Measurements from ENCODE around the gene PCDH18.
"Not testable (repeated sequence)": the region's sequence is repeated elsewhere in the genome, so short reads cannot be mapped to it uniquely, and the experiment has no call there.

The PCDH18 gene

DNA sequence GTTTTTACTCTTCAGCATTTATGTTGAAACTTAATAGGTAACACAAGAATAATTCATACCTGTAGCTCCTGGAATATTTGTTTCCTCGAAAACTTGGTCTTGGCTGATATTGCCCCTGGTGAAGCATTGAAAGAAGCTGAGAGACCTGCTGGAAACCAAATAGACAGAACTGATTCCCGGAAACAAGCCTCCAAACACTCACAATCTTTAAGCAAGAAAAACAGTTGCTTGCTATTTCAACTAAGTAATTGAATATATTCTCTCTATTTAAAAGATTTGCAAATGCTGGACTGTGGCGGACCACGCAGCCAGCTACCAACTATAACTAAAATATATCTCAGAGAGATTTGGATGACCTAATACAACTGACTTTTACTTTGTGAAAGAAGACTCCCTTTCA is 3.6 kb downstream of the PCDH18 start:
- DNase-seq: no peak

DNA sequence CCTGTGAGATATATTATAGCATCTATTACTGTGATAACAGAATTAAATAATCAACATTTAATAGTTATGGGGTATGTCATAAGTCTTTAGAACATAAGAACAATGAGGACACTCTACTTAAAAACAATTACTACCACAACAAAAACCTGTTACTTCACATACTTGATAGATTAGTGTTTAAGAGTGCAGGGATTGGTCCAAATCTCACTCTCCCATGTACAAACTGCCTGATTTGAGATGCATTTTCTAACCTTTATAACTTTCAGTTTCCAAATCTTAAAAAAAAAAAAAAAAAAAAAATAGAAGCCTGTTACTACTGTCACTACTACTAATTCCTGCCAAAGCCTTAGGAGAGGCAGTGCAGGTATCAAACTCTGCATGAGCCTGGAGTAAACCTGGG is 5.6 kb downstream of the PCDH18 start:
- DNase-seq: no peak

DNA sequence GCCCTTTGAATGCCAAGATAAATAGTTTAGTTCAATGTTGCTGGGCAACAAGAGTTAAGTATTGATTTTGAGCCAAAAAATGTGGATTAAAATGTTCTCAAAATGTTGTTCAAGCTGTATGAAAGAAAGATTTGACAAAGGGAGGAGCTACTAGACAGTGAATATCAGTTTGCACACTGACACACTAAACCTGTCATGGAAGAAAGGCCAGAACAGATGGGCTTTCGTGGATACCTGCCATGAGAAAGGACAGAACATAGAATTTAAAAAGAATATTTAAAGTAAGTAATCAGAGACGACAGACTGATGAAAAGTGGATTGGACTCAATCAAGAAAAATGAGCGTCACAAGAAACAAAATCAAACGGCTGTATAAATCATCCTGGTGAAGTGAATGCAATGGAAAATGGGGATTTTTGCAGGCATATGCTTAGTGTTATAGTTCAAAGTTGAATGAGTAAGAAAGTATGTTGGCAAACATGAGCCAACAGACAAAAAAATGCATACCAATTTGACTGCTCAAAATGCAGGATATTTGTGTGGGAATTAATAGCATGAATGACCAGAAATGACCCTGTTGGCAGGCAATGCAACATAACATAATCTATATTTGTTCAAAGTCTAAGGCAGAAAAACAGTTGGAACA is 7.4 kb downstream of the PCDH18 start:
- DNase-seq: no peak

DNA sequence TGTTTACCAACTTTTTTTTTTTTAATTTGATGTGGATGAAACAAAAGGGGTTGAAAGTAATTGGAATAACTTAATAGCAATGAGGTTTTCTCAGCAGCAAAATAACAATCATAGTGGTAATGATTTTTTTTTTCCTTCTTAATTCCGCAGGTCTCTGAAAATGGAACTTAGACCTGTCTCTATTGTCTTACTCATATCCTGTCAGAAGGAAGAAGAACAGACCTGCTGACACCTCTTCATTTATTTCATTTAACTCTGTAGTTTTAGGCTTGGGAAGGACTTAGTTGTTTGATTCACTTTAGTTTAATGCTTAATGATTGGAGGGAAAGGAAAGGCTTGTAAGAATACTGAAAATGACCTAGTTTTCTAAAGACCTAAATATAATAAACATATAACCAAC is 9.0 kb downstream of the PCDH18 start:
- no peak for DNase-seq

DNA sequence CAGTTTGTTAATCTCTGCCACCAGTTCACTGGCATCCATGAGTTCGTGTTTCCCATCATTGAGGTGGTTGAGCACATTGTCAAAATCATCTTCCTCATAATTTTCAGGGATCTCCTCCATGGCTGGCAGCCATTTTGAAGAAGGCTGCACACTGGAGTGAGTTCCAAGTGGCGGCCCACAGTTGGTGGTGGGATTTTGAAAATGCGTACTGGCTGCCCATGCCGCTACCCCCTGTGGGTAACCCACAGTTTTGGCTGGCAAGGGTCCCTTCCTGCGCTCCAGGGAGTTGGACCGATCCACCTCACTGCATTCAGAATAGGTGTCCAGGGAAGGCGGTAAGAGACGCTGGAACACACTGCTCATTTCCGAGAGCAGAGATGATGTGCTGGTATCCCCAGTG is 11.2 kb downstream of the PCDH18 start:
- no peak for DNase-seq

DNA sequence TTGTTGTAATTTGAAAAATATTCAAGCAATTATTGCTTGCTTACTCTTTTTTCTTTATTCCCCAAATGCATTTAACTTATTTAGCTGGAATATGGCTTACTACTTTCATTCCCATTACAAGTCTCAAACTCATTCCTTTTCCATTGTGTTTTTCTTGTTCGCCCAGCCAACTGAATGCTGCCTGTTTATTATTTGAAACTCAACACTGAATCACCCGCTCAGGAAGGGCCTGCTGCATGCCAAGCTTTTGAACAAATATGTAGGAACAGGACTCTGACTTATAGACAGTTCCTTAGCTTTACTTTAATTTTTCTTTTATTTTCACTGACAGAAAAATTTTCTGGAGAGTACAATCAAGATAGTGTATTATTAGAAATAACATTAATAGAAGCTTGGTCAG is 12.9 kb downstream of the PCDH18 start:
- DNase-seq: no peak

DNA sequence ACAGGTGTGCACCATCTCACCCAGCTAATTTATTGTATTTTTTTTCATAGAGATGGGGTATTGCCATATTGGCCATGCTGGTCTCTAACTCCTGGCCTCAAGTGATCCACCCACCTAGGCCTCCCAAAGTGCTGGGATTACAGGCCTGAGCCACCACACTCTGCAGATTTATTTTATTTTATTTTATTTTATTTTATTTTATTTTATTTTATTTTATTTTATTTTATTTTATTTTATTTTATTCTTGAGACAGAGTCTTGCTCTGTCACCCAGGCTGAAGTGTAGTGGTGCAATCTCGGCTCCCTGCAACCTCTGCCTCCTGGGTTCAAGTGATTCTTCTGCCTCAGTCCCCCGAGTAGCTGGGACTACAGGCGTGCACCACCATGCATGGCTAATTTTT is 15.0 kb downstream of the PCDH18 start:
- not testable (repeated sequence) for DNase-seq

DNA sequence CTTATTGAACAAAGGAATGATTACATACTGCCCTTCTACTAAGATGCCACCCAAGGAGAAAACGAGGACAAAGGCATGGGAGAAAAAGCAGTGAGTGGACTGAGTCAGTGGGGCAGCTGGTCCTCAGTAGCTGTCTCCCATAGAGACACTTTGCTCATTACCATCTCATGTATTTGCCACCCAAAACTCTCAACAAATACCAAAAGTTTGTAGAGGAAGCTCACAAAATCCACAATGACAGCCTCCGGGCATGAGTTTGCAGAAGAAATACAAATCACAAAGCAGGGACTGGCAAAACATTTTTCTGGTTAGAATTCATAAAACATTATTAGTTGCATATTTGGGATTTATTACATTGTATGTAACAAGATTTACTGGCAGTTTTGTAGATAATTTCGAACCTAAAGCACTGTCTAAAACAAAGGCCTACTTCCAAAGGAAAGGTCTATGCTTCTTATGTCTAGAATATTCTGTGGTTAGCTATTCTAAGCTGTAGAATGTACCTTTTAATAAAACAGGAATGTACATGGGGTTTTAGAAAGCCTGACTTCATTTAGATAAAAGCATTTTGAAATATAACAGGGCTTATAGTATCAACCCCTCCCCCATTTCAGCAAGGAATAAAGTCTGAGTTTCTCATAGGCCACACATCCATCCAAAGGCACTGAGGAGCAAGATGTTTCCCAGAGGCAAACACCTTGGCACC is 17.7 kb downstream of the PCDH18 start:
- no peak for DNase-seq

DNA sequence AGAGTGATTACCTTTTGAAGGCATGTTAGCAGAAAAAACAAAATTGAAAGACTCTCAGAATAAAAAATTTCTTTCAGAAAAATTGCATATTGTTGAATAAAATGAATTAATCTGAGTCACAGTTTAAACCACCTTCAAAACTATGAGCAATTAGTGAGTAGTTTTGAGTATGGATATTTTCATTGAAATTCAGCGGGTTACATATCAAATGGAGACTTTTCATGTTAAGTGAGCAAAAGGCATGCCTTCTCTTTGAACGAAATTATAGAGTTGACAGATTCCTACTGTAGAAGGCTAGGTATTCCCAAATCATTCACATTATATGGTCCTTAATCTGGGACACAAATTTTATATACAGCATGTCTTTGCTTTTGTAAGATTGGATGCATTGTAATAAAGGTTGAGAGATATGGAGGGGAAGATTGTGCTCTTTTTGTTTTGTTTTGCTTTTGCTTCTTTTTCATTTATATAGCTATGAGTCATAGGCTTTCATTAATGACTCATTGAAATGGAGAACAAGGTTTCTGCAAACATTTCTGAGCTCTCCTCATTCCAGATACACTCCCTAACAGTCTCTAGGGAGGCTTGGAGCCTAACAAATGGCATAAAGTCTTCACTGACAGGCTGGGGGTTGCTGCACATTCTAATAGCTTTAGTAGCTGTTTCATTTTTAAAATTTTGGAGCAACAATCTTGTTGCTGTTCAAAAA is 21.6 kb downstream of the PCDH18 start:
- no peak for DNase-seq

DNA sequence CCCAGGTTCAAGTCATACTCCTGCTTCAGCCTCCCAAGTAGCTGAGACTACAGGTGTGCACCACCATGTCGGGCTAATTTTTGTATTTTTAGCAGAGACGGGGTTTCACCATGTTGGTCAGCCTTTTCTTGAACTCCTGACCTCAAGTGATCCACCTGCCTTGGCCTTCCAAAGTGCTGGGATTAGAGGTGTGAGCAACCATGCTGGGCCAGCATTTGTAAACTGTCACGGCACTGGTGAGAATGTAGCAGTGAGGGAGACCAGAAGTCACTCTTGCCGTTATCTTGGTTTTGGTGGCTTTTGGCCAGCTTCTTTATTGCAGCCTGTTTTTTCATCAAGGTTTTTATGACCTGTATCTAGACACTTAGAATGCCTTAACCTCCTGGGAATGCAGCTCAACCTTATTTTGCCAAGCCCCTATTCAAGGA is 22.4 kb downstream of the PCDH18 start:
- DNase-seq: no peak

DNA sequence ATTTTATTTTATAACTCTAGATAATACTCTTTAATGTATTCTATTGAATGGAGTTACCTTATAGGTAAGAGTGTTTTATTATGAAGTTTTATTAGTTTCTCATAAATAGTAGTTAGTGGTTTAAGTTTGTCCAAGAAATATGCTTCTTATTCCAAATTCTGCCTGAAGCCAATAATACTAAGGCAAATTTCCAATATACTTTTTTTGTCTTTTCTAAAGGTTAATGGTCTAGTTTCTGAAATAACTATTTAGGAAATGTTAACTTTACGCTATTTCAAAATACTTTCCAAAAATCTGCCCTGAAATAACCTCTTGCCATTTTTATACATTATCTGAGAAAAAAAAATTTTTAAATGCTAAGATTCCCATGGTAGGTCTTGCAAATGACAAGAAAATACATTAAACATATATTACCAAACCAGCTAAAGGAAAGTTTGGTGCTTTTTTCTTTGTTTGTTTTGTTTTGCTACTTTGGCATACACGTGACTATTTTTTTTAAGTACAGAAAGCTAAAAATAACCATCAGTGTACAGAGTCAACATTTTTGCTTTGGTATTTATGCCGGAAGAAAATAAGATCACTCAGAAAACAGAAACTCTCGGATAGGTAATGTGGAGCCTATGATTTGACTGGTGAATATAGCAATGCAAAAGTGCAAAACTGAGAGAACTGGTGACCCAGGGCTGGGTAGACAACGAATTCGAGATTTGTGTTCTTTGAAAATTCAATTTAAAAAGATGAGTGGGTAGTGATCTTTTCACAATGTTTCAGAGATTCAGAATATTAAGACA is 29.8 kb downstream of the PCDH18 start:
- DNase-seq: no peak

DNA sequence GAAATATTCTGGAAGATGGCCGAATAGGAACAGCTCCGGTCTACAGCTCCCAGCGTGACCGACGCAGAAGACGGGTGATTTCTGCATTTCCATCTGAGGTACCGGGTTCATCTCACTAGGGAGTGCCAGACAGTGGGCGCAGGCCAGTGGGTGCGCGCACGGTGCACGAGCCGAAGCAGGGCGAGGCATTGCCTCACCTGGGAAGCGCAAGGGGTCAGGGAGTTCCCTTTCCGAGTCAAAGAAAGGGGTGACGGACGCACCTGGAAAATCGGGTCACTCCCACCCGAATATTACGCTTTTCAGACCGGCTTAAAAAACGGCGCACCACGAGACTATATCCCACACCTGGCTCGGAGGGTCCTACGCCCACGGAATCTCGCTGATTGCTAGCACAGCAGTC is 36.0 kb downstream of the PCDH18 start:
- not testable (repeated sequence) for DNase-seq

DNA sequence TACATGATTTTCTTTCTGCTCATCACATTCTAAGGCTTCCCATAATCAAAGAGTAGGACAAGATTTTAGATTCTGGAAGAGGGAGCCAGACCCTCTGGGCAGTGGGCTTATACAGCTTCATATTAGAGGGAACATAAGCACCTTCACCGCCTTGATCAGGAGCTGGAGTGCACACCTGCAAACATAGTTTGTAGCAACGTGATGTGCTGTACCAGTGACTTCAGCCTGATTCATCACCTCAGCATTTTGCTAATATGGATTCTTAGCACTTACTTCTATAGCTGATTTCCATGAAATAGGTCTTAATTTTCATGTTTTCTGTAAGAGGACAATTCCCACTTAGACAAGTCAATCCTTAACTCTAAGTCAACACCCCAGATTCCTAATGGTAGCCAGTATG is 36.7 kb downstream of the PCDH18 start:
- DNase-seq: no peak

DNA sequence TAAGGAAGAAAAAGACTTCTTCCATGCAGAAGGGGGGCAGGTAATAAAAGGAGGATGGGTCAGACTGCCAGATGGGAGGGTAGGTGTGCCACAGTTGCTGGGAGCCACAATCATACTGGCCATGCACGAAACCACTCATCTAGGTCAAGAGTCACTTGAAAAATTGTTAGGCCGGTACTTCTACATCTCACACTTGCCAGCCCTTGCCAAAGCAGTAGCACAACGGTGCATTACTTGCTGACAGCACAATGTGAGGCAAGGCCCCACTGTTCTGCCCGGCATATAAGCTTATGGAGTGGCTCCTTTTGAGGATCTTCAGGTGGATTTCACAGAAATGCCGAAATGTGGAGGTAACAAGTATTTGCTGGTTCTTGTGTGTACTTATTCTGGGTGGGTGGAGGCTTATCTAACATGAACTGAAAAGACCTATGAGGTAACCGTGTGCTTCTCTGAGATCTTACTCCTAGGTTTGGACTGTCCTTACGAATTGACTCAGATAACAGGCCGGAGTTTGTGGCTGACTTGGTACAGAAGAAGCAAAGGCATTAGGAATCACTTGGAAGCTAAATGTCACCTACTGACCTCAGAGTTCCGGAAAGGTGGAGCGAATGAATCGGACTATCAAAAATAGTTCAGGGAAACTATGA is 48.9 kb downstream of the PCDH18 start:
- not testable (repeated sequence) for DNase-seq

DNA sequence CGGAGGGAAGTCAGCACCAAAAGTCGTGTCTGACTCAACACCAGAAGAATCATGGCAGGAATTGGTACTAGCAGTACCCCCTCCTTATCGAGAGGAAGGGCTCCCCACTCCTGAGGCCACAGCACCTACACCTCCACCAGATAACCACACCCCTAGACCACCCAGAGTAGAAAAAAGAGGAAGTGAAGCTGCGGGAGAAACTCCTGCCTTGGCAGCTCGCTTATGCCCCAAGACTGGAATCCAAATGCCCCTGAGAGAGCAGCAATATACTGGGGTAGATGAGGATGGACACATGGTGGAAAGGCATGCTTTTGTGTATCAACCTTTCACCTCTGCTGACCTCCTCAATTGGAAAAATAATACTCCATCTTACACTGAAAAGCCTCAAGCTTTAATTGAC is 52.6 kb downstream of the PCDH18 start:
- DNase-seq: not testable (repeated sequence)

DNA sequence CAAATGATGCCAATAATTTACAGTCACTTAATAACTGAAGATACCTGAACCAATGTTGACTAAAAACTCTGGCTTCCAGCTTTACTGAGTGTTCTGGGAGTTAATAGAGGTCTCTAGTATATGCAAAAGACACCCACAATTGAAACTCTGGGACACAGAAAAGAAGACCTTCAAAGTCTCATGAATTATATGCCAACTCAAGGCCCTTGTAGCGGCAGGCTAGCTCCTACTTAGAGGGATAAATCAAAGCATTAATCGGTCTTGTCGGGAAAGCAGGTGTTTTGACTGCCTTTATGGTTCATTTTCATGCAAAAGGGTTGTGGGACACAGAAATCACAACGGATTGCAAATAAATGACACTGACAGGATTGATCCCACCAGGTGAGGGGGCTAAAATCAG is 55.9 kb downstream of the PCDH18 start:
- DNase-seq: no peak

DNA sequence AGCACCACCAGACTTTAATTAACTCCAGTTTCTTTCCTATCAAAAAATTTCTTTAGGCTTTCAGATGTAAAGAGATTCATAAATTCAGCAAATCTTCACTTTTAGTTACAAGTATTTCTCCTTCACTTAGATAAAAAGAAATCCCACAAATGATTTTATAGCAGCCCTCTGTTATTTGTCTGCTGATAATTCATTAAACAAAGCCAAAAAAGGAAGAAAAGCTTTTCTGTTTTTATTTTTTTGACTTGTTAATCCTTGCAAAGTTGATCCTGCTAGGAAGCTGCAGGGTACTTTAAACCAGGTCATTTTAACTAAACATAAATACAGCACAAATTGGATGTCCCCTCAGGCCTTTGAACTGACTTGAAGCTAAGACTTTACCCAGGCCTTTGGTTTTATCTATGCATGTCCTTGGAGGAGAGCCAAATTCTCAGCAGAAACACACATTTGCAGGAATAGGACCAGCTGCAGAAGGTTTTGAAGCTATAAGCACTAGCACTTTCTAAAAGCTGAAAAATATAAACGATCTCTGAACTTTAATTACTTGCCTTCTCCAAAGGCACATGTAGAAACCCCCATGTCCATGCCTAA is 57.5 kb downstream of the PCDH18 start:
- DNase-seq: no peak

DNA sequence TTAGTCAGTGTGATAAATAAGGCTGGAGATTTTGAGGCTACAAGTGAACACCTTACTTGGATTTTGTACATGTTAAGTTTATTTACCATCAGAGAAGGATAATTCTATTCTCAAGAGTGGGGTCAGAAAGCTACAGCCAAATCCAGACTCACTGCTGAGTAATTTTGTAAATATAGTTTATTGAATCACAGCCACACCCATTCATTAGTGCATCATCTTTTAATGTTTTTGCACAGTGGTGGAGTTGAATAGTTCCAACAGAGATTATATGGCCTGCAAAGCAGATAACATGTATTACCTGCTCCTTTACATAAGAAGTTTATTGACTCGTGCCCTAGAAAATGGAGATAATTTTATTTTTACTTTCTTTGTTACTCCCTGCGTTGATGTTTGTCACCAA is 60.4 kb downstream of the PCDH18 start:
- DNase-seq: no peak

DNA sequence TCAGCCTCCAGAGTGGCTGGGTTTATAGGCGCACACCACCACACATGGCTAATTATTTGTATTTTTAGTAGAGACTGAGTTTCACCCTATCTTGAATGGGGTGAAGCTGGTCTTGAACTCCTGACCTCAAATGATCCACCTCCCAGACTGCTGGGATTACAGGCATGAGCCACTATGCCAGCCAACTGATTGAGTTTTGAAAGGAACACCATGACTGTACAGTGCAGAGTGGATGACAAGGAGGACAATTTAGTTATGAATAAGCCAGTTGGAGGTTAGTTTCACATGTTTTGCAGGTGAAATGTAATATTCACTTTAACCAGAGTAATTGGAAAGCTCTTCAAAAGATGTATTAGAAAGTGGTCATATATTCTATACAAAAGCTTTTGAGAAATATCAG is 60.8 kb downstream of the PCDH18 start:
- no peak for DNase-seq

DNA sequence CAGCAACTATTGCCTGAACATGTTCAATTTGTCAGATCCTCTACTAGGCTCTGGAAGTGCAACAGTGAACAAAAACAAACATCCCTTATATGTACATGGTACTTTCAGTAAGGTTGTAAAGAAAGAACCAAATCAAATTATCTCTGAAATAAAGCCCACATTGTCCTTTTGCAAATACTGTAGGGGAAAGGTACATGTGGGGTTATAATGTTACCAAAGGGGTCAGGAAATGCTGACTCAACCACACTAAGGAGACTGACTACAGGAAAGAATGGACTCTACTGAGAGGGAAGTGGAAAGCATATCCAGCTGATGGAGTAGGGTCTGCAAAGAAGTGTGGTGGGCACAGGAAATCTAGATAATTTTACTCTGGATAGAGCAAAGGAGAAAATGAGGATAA is 61.5 kb downstream of the PCDH18 start:
- no peak for DNase-seq

Data from retina (tissue), 1 donor.